ENCODE measurements around the gene EPHA6.

- no peak for TF ChIP-seq CTCF (conservative IDR thresholded peaks at IDR 0.05)
- no peak for TF ChIP-seq EZH2 (IDR thresholded peaks at IDR 0.05; ENCODE audit: low read depth)
Observed at GRCh38 chr3:97131476-97131875, 317.1 kb downstream of the EPHA6 start.
